HEK293 (cell line): ENCODE results near the gene ZC3H10.

Experiments used
- BCL11A ChIP-seq: fragments of 450-650 bp; formaldehyde crosslinking; IDR thresholded peaks from 2 replicates; pipeline ENCODE4 v1.5.1; 2016; ENCODE audit warnings: low read depth, missing biosample characterization, missing genetic modification characterization
- FEZF1 ChIP-seq: fragments of 450-650 bp; formaldehyde crosslinking; IDR thresholded peaks from 2 replicates; pipeline ENCODE4 v1.5.1; 2016; ENCODE audit warnings: missing biosample characterization, missing genetic modification characterization
- IKZF3 ChIP-seq: fragments of 450-650 bp; IDR thresholded peaks from 2 replicates; pipeline ENCODE4 v1.5.0; 2018; ENCODE audit warnings: missing biosample characterization, mild to moderate bottlenecking, missing genetic modification characterization, moderate library complexity
- KLF16 ChIP-seq: fragments of 450-650 bp; formaldehyde crosslinking; IDR thresholded peaks from 2 replicates; pipeline ENCODE4 v1.5.1; 2017; ENCODE audit warnings: missing biosample characterization, missing genetic modification characterization
- KLF7 ChIP-seq: fragments of 450-650 bp; formaldehyde crosslinking; IDR thresholded peaks from 2 replicates; pipeline ENCODE4 v1.5.1; 2016; ENCODE audit warnings: missing biosample characterization, missing genetic modification characterization, borderline replicate concordance
- OSR2 ChIP-seq: fragments of 450-650 bp; formaldehyde crosslinking; IDR thresholded peaks from 2 replicates; pipeline ENCODE4 v1.5.1; 2016; ENCODE audit warnings: missing biosample characterization, missing genetic modification characterization
- PRDM4 ChIP-seq: fragments of 450-650 bp; formaldehyde crosslinking; IDR thresholded peaks from 2 replicates; pipeline ENCODE4 v1.5.1; 2017; ENCODE audit warnings: missing biosample characterization, missing genetic modification characterization
- SALL2 ChIP-seq: fragments of 450-650 bp; formaldehyde crosslinking; IDR thresholded peaks from 2 replicates; pipeline ENCODE4 v1.5.0; 2017; ENCODE audit warnings: missing biosample characterization, mild to moderate bottlenecking, missing genetic modification characterization, borderline replicate concordance
- SCRT2 ChIP-seq: fragments of 450-650 bp; formaldehyde crosslinking; IDR thresholded peaks from 2 replicates; pipeline ENCODE4 v1.5.1; 2016; ENCODE audit warnings: missing biosample characterization, missing genetic modification characterization
- YY1 ChIP-seq: fragments of 450-650 bp; formaldehyde crosslinking; IDR thresholded peaks from 2 replicates; pipeline ENCODE4 v1.5.1; 2018; ENCODE audit warnings: missing biosample characterization, missing genetic modification characterization
- ZBTB21 ChIP-seq: fragments of 450-650 bp; formaldehyde crosslinking; IDR thresholded peaks from 2 replicates; pipeline ENCODE4 v1.5.1; 2017; ENCODE audit warnings: missing biosample characterization, missing genetic modification characterization
- ZBTB8A ChIP-seq: fragments of 450-650 bp; formaldehyde crosslinking; IDR thresholded peaks from 2 replicates; pipeline ENCODE4 v1.5.1; 2016; ENCODE audit warnings: missing biosample characterization, missing genetic modification characterization
- ZFP37 ChIP-seq: fragments of 450-650 bp; formaldehyde crosslinking; IDR thresholded peaks from 2 replicates; pipeline ENCODE4 v1.5.1; 2016; ENCODE audit warnings: missing biosample characterization, missing genetic modification characterization
- ZNF148 ChIP-seq: fragments of 450-650 bp; formaldehyde crosslinking; IDR thresholded peaks from 2 replicates; pipeline ENCODE4 v1.5.0; 2017; ENCODE audit warnings: missing biosample characterization, missing genetic modification characterization, borderline replicate concordance
- ZNF175 ChIP-seq: fragments of 450-650 bp; formaldehyde crosslinking; IDR thresholded peaks from 2 replicates; pipeline ENCODE4 v1.5.1; 2016; ENCODE audit warnings: missing biosample characterization, missing genetic modification characterization
- ZNF211 ChIP-seq: fragments of 450-650 bp; formaldehyde crosslinking; IDR thresholded peaks from 2 replicates; pipeline ENCODE4 v1.5.1; 2016; ENCODE audit warnings: low read depth, missing biosample characterization, missing genetic modification characterization
- ZNF214 ChIP-seq: fragments of 450-650 bp; formaldehyde crosslinking; IDR thresholded peaks from 2 replicates; pipeline ENCODE4 v1.5.1; 2017; ENCODE audit warnings: missing biosample characterization, mild to moderate bottlenecking, missing genetic modification characterization, borderline replicate concordance
- ZNF266 ChIP-seq: fragments of 450-650 bp; formaldehyde crosslinking; IDR thresholded peaks from 2 replicates; pipeline ENCODE4 v1.5.1; 2016; ENCODE audit warnings: missing biosample characterization, missing genetic modification characterization, low read depth
- ZNF280C ChIP-seq: fragments of 450-650 bp; formaldehyde crosslinking; IDR thresholded peaks from 2 replicates; pipeline ENCODE4 v1.5.1; 2016; ENCODE audit warnings: missing biosample characterization, missing genetic modification characterization
- ZNF350 ChIP-seq: fragments of 450-650 bp; formaldehyde crosslinking; IDR thresholded peaks from 2 replicates; pipeline ENCODE4 v1.5.0; 2017; ENCODE audit warnings: missing biosample characterization, mild to moderate bottlenecking, missing genetic modification characterization
- ZNF513 ChIP-seq: fragments of 450-650 bp; IDR thresholded peaks from 2 replicates; pipeline ENCODE4 v1.5.1; 2018; ENCODE audit warnings: missing biosample characterization, missing genetic modification characterization
- ZNF514 ChIP-seq: fragments of 450-650 bp; formaldehyde crosslinking; IDR thresholded peaks from 2 replicates; pipeline ENCODE4 v1.5.1; 2016; ENCODE audit warnings: missing biosample characterization, missing genetic modification characterization
- ZNF521 ChIP-seq: fragments of 450-650 bp; formaldehyde crosslinking; IDR thresholded peaks from 2 replicates; pipeline ENCODE4 v1.5.1; 2017; ENCODE audit warnings: missing biosample characterization, mild to moderate bottlenecking, missing genetic modification characterization
- ZNF549 ChIP-seq: fragments of 450-650 bp; IDR thresholded peaks from 2 replicates; pipeline ENCODE4 v1.5.1; 2018; ENCODE audit warnings: missing biosample characterization, missing genetic modification characterization, mild to moderate bottlenecking, inconsistent platforms, moderate library complexity
- ZNF555 ChIP-seq: fragments of 450-650 bp; formaldehyde crosslinking; conservative IDR thresholded peaks from 2 replicates; pipeline ENCODE4 v1.5.1; 2017; ENCODE audit warnings: missing biosample characterization, mild to moderate bottlenecking, missing genetic modification characterization, inconsistent platforms
- ZNF558 ChIP-seq: fragments of 450-650 bp; formaldehyde crosslinking; IDR thresholded peaks from 2 replicates; pipeline ENCODE4 v1.5.1; 2016; ENCODE audit warnings: missing biosample characterization, missing genetic modification characterization
- ZNF580 ChIP-seq: fragments of 450-650 bp; formaldehyde crosslinking; IDR thresholded peaks from 2 replicates; pipeline ENCODE4 v1.5.1; 2016; ENCODE audit warnings: missing biosample characterization, missing genetic modification characterization
- ZNF596 ChIP-seq: fragments of 450-650 bp; IDR thresholded peaks from 2 replicates; pipeline ENCODE4 v1.5.0; 2018; ENCODE audit warnings: missing biosample characterization, mild to moderate bottlenecking, missing genetic modification characterization, moderate library complexity
- ZNF600 ChIP-seq: fragments of 450-650 bp; formaldehyde crosslinking; IDR thresholded peaks from 2 replicates; pipeline ENCODE4 v1.5.1; 2016; ENCODE audit warnings: missing biosample characterization, missing genetic modification characterization
- ZNF623 ChIP-seq: fragments of 450-650 bp; formaldehyde crosslinking; IDR thresholded peaks from 2 replicates; pipeline ENCODE4 v1.5.1; 2016; ENCODE audit warnings: missing biosample characterization, missing genetic modification characterization
- ZNF707 ChIP-seq: fragments of 450-650 bp; formaldehyde crosslinking; IDR thresholded peaks from 2 replicates; pipeline ENCODE4 v1.5.1; 2016; ENCODE audit warnings: missing biosample characterization, missing genetic modification characterization
- ZNF76 ChIP-seq: fragments of 450-650 bp; formaldehyde crosslinking; IDR thresholded peaks from 2 replicates; pipeline ENCODE4; 2016; ENCODE audit warnings: low read depth, missing biosample characterization, missing genetic modification characterization, borderline replicate concordance

ZC3H10 gene

GRCh38 chr12:56127485-56127887 is 9.4 kb downstream of the ZC3H10 start (continued):
- TF ChIP-seq ZNF76 (tag by site-specific recombination), result 0 out of 2 replicates have a peak, but pooled peaks have one; percentile 26
- TF ChIP-seq ZNF175, result no peak
- no peak for TF ChIP-seq SALL2
- TF ChIP-seq SCRT2 (tag by site-specific recombination), result no peak
- TF ChIP-seq ZNF521, result no peak
- no peak for TF ChIP-seq ZNF555 (tag by site-specific recombination)
- no peak for TF ChIP-seq ZNF214 (tag by site-specific recombination)
- no peak for TF ChIP-seq ZNF211 (tag by site-specific recombination)
- no peak for TF ChIP-seq ZNF549 (tag by site-specific recombination)
- TF ChIP-seq ZNF266 (tag by site-specific recombination), result no peak
- TF ChIP-seq ZBTB8A (tag by site-specific recombination), result no peak
- TF ChIP-seq ZFP37, result peak; percentile 38
- no peak for TF ChIP-seq ZNF350 (tag by site-specific recombination)
- TF ChIP-seq IKZF3 (tag by site-specific recombination), result peak; percentile 83
- TF ChIP-seq YY1, result no peak
- no peak for TF ChIP-seq ZNF580 (tag by site-specific recombination)
- no peak for TF ChIP-seq FEZF1 (tag by site-specific recombination)
- no peak for TF ChIP-seq BCL11A
- no peak for TF ChIP-seq ZNF707 (tag by site-specific recombination)
- no peak for TF ChIP-seq ZNF558 (tag by site-specific recombination)
- no peak for TF ChIP-seq KLF7 (tag by site-specific recombination)
- peak; percentile 17; the same call in 1 of the 2 replicates for TF ChIP-seq ZNF513
- TF ChIP-seq ZNF514, result no peak
- no peak for TF ChIP-seq ZNF280C
- TF ChIP-seq ZNF596, result no peak
- TF ChIP-seq OSR2, result no peak
- TF ChIP-seq KLF16 (tag by site-specific recombination), result peak; percentile 45; the same call in 1 of the 2 replicates
- no peak for TF ChIP-seq ZBTB21 (tag by site-specific recombination)
- no peak for TF ChIP-seq ZNF623 (tag by site-specific recombination)
- TF ChIP-seq PRDM4, result no peak; the same call in 1 of the 2 replicates
- TF ChIP-seq ZNF600, result no peak; the same call in none of the 2 replicates
- TF ChIP-seq ZNF148 (tag by site-specific recombination), result no peak
